Liver (tissue), 9 donors: ENCODE data around the gene SEBOX. TPM values are rescaled to one million over a fixed set of nuclear protein-coding genes. Genes with fewer than 3 reads are reported as not detected.

Experiments used
- DNase-seq: peaks from one replicate; pipeline ENCODE4 v3.0.0-alpha.2; 2017; ENCODE audit warnings: low spot score
- H3K27ac ChIP-seq, 2 donors: one replicate each; pipeline ENCODE4 v1.7.0; 2013; ENCODE audit warnings: inconsistent platforms in 2 of 2, low read length in 2 of 2, control low read depth in 1 of 2, low read depth in 1 of 2, mild to moderate bottlenecking in 1 of 2
- H3K27me3 ChIP-seq, 4 donors: one replicate each; pipeline versions ENCODE4 v1.6.1 to v1.7.0; 2013; ENCODE audit warnings: low read length in 3 of 4, inconsistent platforms in 1 of 4, mild to moderate bottlenecking in 1 of 4, moderate library complexity in 1 of 4; ENCODE audit not compliant: control insufficient read depth in 4 of 4, insufficient read depth in 4 of 4
- H3K36me3 ChIP-seq, 4 donors: one replicate each; pipeline versions ENCODE4 v1.6.1 to v1.7.0; 2013; ENCODE audit warnings: low read length in 3 of 4, mild to moderate bottlenecking in 3 of 4, low read depth in 1 of 4, moderate library complexity in 1 of 4; ENCODE audit not compliant: control insufficient read depth in 4 of 4, insufficient read depth in 3 of 4
- H3K4me1 ChIP-seq, 4 donors: one replicate each; pipeline versions ENCODE4 v1.6.1 to v1.7.0; 2013; ENCODE audit warnings: low read length in 3 of 4, mild to moderate bottlenecking in 3 of 4, moderate library complexity in 1 of 4; ENCODE audit not compliant: control insufficient read depth in 4 of 4, insufficient read depth in 4 of 4
- H3K4me3 ChIP-seq, 3 donors: one replicate each; pipeline versions ENCODE4 v1.6.1 to v1.7.0; 2013; ENCODE audit warnings: low read length in 3 of 3, control low read depth in 1 of 3, low read depth in 1 of 3, mild to moderate bottlenecking in 1 of 3
- H3K9ac ChIP-seq, 2 donors: one replicate each; pipeline ENCODE4 v1.7.0; 2013; ENCODE audit warnings: low read length in 2 of 2, mild to moderate bottlenecking in 2 of 2, moderate library complexity in 2 of 2, control low read depth in 1 of 2, low read depth in 1 of 2
- H3K9me3 ChIP-seq, 4 donors: one replicate each; pipeline versions ENCODE4 v1.6.1 to v1.7.0; 2013; ENCODE audit warnings: low read length in 3 of 4; ENCODE audit not compliant: control insufficient read depth in 4 of 4
- EGR1 ChIP-seq, 2 donors: IDR thresholded peaks; 2 replicates each; pipeline ENCODE4 v1.6.1; 2016 to 2018; ENCODE audit warnings: antibody characterized with exemption in 2 of 2, low read depth in 2 of 2
- FOXA1 ChIP-seq: IDR thresholded peaks from 2 replicates; pipeline ENCODE4 v1.6.1; 2016; ENCODE audit warnings: antibody characterized with exemption
- FOXA2 ChIP-seq: IDR thresholded peaks from 2 replicates; pipeline ENCODE4 v1.6.1; 2016; ENCODE audit warnings: antibody characterized with exemption
- GABPA ChIP-seq, 2 donors: IDR thresholded peaks in 1 of 2; conservative IDR thresholded peaks in 1 of 2; 2 replicates each; pipeline ENCODE4 v1.6.1; 2016; ENCODE audit warnings: antibody characterized with exemption in 2 of 2, mild to moderate bottlenecking in 1 of 2, moderate library complexity in 1 of 2
- HNF4A ChIP-seq, 2 donors: conservative IDR thresholded peaks; 2 replicates each; pipeline ENCODE4 v1.6.1; 2016; ENCODE audit warnings: antibody characterized with exemption in 2 of 2, mild to moderate bottlenecking in 2 of 2
- HNF4G ChIP-seq: IDR thresholded peaks from 2 replicates; pipeline ENCODE4 v1.6.1; 2016; ENCODE audit warnings: antibody characterized with exemption
- JUND ChIP-seq, 2 donors: IDR thresholded peaks; 2 replicates each; pipeline ENCODE4 v1.6.1; 2016; ENCODE audit warnings: antibody characterized with exemption in 2 of 2
- NR2F2 ChIP-seq: IDR thresholded peaks from 2 replicates; pipeline ENCODE4 v1.6.1; 2016; ENCODE audit warnings: antibody characterized with exemption
- RAD21 ChIP-seq, 2 donors: IDR thresholded peaks; 2 replicates each; pipeline ENCODE4 v1.6.1; 2016; ENCODE audit warnings: antibody characterized with exemption in 2 of 2, mild to moderate bottlenecking in 2 of 2
- RXRA ChIP-seq, 2 donors: IDR thresholded peaks; 2 replicates each; pipeline ENCODE4 v1.6.1; 2017 to 2018; ENCODE audit warnings: antibody characterized with exemption in 2 of 2, mild to moderate bottlenecking in 1 of 2
- SP1 ChIP-seq: IDR thresholded peaks from 2 replicates; pipeline ENCODE4 v1.6.1; 2018; ENCODE audit warnings: antibody characterized with exemption, mild to moderate bottlenecking
- TAF1 ChIP-seq: conservative IDR thresholded peaks from 2 replicates; pipeline ENCODE4 v1.6.1; 2016; ENCODE audit warnings: antibody characterized with exemption, mild to moderate bottlenecking
- YY1 ChIP-seq: IDR thresholded peaks from 2 replicates; pipeline ENCODE4 v1.6.1; 2016; ENCODE audit warnings: antibody characterized with exemption, mild to moderate bottlenecking
- WGBS: extraction: QIAGEN DNeasy Blood & Tissue Kit; methylation state at CpG from one replicate; pipeline ENCODE4 v1.1.7; 2013; 5-methylcytosine and 5-hydroxymethylcytosine counted together
- polyA plus RNA-seq, 2 donors: library from polyadenylated mRNA; stranded (reverse) in 1 of 2; unstranded in 1 of 2; fragments of 200-250 nt in 1 of 2; fragments of >200 nt in 1 of 2; fragmentation: Nextera tagmentation in 1 of 2; extraction: Ambion mirVana in 1 of 2; gene quantifications; one replicate each; pipeline versions ENCODE4 v1.2.1 to v1.2.3, GENCODE V29; 2013 to 2015
- total RNA-seq, 2 donors: library from RNA; depleted of rRNA; stranded (reverse); fragments of >200 nt; gene quantifications; one replicate each; pipeline ENCODE4 v1.2.3, GENCODE V29; 2014
- TF ChIP-seq, protein P1 (sequence below): IDR thresholded peaks from 2 replicates; pipeline ENCODE4 v1.6.1; 2016; ENCODE audit warnings: antibody characterized with exemption
- TF ChIP-seq, protein P2 (sequence below): IDR thresholded peaks from 2 replicates; pipeline ENCODE4 v1.6.1; 2016; ENCODE audit warnings: antibody characterized with exemption, mild to moderate bottlenecking
- TF ChIP-seq, protein P3 (sequence below): IDR thresholded peaks from 2 replicates; pipeline ENCODE4 v1.6.1; 2016; ENCODE audit warnings: antibody characterized with exemption
- TF ChIP-seq, protein P4 (sequence below): IDR thresholded peaks from 2 replicates; pipeline ENCODE4 v1.6.1; 2016; ENCODE audit warnings: antibody characterized with exemption
- TF ChIP-seq, protein P5 (sequence below): fragments of 150-350 bp; IDR thresholded peaks from 2 replicates; pipeline ENCODE4 v1.5.1; 2017; ENCODE audit warnings: improper control_type of control experiment, low read depth, low read length; ENCODE audit not compliant: missing input control
- donor health status: healthy.
- donor health status: healthy.
- donor health status: healthy.
- donor health status: healthy.
- donor health status: healthy.

Gene SEBOX
- total and polyA plus RNA-seq, 4 donors: 0.19 to 0.59 TPM; not detected in 2

DNA sequence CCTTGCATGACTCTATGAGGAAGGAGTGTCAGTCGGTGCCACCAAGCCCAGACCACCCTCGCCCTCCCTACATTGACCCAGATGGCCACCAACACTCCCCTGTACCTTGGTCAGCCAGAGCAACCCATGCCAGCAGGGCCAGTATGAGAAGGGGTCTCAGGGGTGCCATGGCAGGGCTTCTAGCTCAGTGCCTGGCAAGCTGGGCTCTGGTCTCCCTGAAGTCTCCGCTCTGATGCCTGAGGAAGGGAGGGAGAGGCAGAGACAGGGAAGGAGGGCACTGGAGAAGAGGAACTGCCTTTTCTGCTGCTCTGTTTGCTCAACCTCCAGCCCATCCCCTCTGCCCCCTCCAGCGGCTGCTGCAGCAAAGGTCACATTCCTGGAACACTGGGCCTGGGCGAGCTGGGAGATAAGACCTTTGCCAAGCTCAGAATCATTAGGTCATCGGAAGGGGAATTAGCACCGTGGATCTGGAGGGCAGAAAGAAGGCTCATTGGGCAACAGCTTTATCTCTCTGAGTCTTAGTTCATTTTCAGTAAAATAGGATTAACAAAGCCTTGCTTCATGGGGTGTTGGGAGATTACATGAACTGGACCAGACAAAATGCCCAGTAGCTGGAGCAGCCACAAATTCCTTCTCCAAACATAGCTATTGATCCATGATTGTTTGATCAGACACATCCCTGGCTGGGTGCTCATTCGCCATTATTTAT lies 5.2 kb upstream of the SEBOX start, which contains the start of gene VTN:
Gene VTN, minus strand, starts transcription at position 273 of the 709 bp plus-strand sequence. Its CDS starts 104 bp downstream, at position 169.
- H3K9me3 ChIP-seq: no peaks in the 10 kb centered on the region
- H3K36me3 ChIP-seq: peaks cover 3 to 12% (median 8%) of the 10 kb centered on the region in 4 donors
- no peaks in the 10 kb centered on the region for H3K27me3 ChIP-seq
- peak within 1 kb of the TSS; percentile 75 to 77 for H3K27ac ChIP-seq
- peak within 1 kb of the TSS; percentile 82 to 93 for H3K9ac ChIP-seq
- TF ChIP-seq RXRA (IDR thresholded peaks at IDR 0.05): peak; percentile 88 to 96
- TF ChIP-seq, protein P1, sequence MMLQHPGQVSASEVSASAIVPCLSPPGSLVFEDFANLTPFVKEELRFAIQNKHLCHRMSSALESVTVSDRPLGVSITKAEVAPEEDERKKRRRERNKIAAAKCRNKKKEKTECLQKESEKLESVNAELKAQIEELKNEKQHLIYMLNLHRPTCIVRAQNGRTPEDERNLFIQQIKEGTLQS: peak; percentile 61
- peak; percentile 21 to 69 for TF ChIP-seq EGR1 (IDR thresholded peaks at IDR 0.05; ENCODE audit: low read depth in 2 of 2)
- peak; percentile 36 to 41 for TF ChIP-seq RAD21 (IDR thresholded peaks at IDR 0.05)
- peak; percentile 79 for TF ChIP-seq FOXA2
- peak in 1 of 2 donors; percentile 75 for TF ChIP-seq GABPA (IDR thresholded peaks at IDR 0.05 in 1 of 2, conservative IDR thresholded peaks at IDR 0.05 in 1 of 2)
- TF ChIP-seq NR2F2: peak; percentile 93
- TF ChIP-seq HNF4G: peak; percentile 50
- TF ChIP-seq, protein P2, sequence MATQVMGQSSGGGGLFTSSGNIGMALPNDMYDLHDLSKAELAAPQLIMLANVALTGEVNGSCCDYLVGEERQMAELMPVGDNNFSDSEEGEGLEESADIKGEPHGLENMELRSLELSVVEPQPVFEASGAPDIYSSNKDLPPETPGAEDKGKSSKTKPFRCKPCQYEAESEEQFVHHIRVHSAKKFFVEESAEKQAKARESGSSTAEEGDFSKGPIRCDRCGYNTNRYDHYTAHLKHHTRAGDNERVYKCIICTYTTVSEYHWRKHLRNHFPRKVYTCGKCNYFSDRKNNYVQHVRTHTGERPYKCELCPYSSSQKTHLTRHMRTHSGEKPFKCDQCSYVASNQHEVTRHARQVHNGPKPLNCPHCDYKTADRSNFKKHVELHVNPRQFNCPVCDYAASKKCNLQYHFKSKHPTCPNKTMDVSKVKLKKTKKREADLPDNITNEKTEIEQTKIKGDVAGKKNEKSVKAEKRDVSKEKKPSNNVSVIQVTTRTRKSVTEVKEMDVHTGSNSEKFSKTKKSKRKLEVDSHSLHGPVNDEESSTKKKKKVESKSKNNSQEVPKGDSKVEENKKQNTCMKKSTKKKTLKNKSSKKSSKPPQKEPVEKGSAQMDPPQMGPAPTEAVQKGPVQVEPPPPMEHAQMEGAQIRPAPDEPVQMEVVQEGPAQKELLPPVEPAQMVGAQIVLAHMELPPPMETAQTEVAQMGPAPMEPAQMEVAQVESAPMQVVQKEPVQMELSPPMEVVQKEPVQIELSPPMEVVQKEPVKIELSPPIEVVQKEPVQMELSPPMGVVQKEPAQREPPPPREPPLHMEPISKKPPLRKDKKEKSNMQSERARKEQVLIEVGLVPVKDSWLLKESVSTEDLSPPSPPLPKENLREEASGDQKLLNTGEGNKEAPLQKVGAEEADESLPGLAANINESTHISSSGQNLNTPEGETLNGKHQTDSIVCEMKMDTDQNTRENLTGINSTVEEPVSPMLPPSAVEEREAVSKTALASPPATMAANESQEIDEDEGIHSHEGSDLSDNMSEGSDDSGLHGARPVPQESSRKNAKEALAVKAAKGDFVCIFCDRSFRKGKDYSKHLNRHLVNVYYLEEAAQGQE: peak; percentile 91
- TF ChIP-seq YY1: peak; percentile 90
- TF ChIP-seq JUND (IDR thresholded peaks at IDR 0.05): peak; percentile 86 to 97
- peak; percentile 92 to 94 for TF ChIP-seq HNF4A (conservative IDR thresholded peaks at IDR 0.05)
- TF ChIP-seq, protein P3, sequence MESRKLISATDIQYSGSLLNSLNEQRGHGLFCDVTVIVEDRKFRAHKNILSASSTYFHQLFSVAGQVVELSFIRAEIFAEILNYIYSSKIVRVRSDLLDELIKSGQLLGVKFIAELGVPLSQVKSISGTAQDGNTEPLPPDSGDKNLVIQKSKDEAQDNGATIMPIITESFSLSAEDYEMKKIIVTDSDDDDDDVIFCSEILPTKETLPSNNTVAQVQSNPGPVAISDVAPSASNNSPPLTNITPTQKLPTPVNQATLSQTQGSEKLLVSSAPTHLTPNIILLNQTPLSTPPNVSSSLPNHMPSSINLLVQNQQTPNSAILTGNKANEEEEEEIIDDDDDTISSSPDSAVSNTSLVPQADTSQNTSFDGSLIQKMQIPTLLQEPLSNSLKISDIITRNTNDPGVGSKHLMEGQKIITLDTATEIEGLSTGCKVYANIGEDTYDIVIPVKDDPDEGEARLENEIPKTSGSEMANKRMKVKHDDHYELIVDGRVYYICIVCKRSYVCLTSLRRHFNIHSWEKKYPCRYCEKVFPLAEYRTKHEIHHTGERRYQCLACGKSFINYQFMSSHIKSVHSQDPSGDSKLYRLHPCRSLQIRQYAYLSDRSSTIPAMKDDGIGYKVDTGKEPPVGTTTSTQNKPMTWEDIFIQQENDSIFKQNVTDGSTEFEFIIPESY: peak; percentile 89
- TF ChIP-seq TAF1: peak; percentile 93
- TF ChIP-seq, protein P4, sequence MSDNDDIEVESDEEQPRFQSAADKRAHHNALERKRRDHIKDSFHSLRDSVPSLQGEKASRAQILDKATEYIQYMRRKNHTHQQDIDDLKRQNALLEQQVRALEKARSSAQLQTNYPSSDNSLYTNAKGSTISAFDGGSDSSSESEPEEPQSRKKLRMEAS: peak; percentile 91
- TF ChIP-seq, protein P5, sequence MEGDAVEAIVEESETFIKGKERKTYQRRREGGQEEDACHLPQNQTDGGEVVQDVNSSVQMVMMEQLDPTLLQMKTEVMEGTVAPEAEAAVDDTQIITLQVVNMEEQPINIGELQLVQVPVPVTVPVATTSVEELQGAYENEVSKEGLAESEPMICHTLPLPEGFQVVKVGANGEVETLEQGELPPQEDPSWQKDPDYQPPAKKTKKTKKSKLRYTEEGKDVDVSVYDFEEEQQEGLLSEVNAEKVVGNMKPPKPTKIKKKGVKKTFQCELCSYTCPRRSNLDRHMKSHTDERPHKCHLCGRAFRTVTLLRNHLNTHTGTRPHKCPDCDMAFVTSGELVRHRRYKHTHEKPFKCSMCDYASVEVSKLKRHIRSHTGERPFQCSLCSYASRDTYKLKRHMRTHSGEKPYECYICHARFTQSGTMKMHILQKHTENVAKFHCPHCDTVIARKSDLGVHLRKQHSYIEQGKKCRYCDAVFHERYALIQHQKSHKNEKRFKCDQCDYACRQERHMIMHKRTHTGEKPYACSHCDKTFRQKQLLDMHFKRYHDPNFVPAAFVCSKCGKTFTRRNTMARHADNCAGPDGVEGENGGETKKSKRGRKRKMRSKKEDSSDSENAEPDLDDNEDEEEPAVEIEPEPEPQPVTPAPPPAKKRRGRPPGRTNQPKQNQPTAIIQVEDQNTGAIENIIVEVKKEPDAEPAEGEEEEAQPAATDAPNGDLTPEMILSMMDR: no peak
- TF ChIP-seq FOXA1: peak; percentile 73
- TF ChIP-seq SP1: peak; percentile 94
- WGBS: 13% methylated on average over 8 of the region's 8 CpGs
- peak within 1 kb of the TSS; percentile 68 to 93 (median 72) for H3K4me3 ChIP-seq
- peaks cover 4 to 56% (median 35%) of the 10 kb centered on the region in 4 donors for H3K4me1 ChIP-seq
- peak; percentile 64 for DNase-seq
